ENCODE data around the gene TRIM67.
"Not testable (repeated sequence)": the region's sequence is repeated elsewhere in the genome, so short reads cannot be mapped to it uniquely, and the experiment has no call there.

TRIM67 gene

GRCh38 chr1:231161667-231162296 lies at the start of gene TRIM67:
TRIM67 (plus strand) TSS chr1:231162058; CDS start chr1:231162970, 912 bp downstream.
- DNase-seq (ENCODE audit: low read depth), result no peak

GRCh38 chr1:231116738-231117137 lies 45.1 kb upstream of the TRIM67 start:
- no peak for DNase-seq (ENCODE audit: low read depth)

- DNase-seq (ENCODE audit: low read depth), result no peak
Measured at GRCh38 chr1:231118704-231119453, 43.0 kb upstream of the TRIM67 start.

DNA sequence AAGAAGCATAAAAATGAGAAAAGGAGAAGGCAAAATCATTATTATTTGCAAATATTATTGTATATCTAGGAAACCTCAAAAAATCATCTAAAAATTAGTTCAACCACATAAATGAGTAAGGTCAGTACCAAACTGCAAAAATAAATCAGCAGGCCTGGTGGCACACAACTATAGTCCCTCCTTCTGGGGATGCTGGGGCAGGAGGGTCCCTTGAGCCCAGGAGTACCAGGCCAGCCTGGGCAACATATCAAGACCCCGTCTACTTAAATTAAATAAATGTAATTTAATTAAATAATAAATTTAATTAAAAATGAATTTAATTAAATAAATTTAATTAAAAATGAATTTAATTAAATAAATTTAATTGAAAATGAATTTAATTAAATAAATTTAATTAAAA lies 40.3 kb upstream of the TRIM67 start:
- DNase-seq (ENCODE audit: low read depth), result no peak

DNA sequence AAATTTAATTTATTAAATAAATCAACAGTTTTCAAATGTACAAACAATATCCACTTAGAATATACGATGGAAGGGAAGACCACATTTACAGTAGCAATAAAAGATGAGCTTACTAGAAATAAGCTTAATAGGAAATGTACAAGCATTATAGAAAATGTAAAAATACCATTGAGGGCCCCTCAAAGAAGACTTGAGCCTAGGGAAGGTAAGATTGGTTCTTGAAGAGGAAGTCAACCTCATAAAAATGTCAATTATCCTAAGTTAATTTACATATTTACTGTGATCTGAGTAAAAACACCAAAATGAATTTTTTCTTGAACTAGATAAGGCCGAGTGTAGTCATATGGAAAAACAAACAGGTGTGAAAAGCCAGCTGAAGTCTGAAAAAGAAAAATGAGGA lies 39.7 kb upstream of the TRIM67 start:
- no peak for DNase-seq (ENCODE audit: low read depth)

- DNase-seq (ENCODE audit: low read depth), result no peak
Measured at GRCh38 chr1:231124746-231125145, 37.1 kb upstream of the TRIM67 start.

- DNase-seq (ENCODE audit: low read depth), result no peak
Measured at GRCh38 chr1:231125972-231126580, 35.8 kb upstream of the TRIM67 start.

GRCh38 chr1:231127106-231127505 lies 34.8 kb upstream of the TRIM67 start:
- DNase-seq (ENCODE audit: low read depth), result not testable (repeated sequence)

- DNase-seq (ENCODE audit: low read depth), result not testable (repeated sequence)
Measured at GRCh38 chr1:231128471-231128870, 33.4 kb upstream of the TRIM67 start.

DNA sequence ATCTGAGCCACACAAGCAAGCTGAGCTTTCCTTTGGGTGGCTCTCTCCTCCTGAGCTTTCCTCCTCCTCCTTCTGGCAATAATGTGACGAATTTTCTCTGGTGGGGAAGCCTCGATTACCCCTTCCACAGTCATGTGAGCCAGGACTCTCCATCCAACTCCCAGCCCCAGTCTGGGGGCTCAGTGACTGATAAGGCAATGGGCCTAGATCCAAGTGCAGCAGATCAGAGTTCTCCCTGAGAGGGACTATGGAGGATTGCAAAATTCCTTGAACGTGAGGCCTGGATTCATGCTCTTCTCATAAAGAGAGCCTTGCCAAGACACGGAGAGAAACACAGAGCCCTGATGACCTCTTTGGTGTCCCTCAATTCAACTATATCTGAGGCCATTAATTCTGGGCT lies 31.3 kb upstream of the TRIM67 start:
- no peak for DNase-seq (ENCODE audit: low read depth)

DNA sequence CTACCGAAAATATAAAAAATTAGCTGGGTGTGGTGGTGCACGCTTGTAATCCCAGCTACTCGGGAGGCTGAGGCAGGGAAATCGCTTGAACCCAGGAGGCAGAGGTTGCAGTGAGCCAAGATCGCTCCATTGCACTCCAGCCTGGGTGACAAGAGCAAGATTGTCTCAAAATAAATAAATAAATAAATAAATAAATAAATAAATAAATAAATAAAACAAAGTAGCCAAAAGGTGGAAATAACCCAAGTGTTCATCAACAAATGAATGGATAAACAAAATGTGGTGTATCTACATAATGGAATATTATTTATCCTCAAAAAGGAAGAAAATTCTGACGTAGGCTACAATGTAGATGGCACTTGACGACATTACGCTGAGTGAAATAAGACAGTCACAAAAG lies 29.3 kb upstream of the TRIM67 start:
- DNase-seq (ENCODE audit: low read depth), result not testable (repeated sequence)

DNA sequence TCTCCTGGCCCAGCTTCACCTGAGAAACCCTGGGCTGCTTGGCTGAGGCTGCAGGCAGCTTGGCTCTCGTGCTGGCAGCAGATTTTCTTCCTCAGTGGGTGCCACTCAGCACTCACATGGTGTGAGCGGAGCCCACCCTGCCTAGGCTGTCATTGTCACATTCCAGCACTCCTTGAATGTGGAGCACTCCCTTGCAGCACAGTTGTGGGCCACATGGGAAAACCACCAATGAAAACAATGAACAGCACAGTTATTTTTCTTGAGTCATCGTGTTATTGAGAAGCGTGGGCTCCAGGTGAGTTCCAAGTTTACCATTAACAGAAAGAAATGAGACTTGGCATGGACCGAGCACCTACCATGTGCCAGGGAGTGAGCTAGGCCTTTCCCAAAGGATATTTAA lies 27.2 kb upstream of the TRIM67 start:
- no peak for DNase-seq (ENCODE audit: low read depth)

DNA sequence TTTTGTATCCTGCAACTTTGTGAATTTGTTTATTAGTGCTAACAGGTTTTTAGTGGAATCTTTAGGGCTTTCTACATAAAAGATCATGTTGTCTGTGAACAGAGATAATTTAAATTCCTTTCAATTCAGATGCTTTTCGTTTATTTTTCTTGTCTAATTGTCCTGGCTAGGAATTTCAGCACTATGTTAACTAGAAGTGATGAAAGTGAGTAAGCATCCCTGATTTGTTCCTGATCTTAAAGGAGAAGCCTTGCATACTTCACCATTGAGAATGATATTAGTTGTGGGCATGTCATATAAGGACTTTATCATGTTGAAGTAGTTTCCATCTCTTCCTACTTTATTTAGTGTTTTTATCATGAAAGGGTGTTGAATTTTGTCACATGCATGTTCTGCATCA lies 23.6 kb upstream of the TRIM67 start:
- no peak for DNase-seq (ENCODE audit: low read depth)

- DNase-seq (ENCODE audit: low read depth), result no peak
Measured at GRCh38 chr1:231139125-231139649, 22.7 kb upstream of the TRIM67 start.

DNA sequence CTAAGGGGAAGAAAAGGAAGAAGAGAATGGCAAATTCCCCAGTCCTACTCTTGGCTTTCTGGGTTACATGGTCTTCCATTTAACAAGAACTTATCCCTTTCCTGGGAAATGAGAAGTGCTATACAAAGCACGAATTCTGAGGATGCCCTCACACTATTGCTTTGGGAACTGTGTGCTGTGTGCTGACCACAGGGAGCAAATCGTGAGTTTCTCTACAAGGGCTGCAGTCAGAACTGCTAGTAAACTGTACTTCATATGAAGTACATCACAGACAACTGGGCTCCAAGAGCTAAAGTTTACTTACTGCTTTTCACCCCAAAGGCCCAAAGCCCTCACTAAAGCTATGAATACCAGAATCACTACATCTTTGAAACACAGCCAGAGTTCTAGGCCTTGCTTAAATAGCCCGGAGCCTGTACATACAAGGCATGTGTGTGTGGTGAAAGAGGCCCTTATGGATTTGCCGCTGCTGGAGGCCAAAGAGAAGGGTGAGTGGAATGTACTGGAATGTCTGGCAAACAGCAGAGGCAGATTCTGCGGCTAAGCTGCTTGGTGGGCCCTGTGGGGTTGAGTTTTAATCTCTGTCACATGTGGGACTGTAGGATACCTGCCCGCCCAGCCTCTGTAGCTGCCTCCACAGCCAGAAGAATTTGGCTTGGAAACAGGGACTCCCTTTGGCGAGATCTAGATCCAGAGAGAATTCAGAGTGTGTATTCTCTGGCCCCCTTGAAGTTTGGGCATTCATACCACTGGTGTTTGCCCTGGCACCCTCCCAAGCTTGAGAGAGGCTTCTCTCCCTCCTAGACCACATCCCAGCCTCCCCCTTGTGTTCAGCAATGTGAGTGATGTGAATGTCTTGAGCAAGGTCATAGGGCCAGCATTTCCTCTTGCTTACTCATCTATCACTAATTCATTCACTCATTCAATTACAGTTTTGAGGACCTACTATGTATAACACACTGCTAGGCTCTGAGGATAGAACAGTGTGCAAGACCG lies 21.9 kb upstream of the TRIM67 start:
- DNase-seq (ENCODE audit: low read depth), result no peak

DNA sequence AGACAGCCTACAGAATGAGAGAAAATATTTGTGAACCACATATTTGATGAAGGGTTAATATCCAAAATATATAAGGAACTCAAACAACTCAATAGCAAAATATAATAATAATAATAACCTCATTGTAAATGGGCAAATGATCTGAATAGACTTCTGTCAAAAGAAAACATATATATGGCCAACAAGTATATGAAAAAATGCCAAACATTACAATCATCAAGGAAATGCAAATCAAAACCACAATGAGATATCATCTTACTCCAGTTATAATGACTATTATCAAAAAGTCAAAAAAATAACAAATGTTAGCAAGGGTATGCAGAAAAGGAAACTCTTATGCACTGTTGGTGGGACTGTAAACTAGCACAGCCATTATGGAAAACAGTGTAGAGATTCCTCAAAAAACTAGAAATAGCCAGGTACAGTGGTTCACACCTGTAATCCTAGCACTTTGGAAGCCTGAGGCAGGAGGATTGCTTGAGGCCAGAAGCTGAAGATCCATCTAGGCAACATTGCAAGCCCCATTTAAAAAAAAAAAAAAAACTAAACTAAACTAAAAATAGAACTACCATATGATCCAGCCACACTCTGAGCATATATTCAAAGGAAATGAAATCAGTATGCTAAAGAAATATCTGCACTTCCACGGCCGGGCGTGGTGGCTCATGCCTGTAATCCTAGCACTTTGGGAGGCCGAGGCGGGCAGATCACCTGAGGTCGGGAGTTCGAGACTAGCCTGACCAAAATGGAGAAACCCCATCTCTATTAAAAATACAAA lies 17.3 kb upstream of the TRIM67 start:
- no peak for DNase-seq (ENCODE audit: low read depth)

GRCh38 chr1:231147896-231148295 lies 14.0 kb upstream of the TRIM67 start:
- DNase-seq (ENCODE audit: low read depth), result no peak

- DNase-seq (ENCODE audit: low read depth), result no peak
Measured at GRCh38 chr1:231151811-231152210, 10.0 kb upstream of the TRIM67 start.

- no peak for DNase-seq (ENCODE audit: low read depth)
Measured at GRCh38 chr1:231153726-231154125, 8.1 kb upstream of the TRIM67 start.

DNA sequence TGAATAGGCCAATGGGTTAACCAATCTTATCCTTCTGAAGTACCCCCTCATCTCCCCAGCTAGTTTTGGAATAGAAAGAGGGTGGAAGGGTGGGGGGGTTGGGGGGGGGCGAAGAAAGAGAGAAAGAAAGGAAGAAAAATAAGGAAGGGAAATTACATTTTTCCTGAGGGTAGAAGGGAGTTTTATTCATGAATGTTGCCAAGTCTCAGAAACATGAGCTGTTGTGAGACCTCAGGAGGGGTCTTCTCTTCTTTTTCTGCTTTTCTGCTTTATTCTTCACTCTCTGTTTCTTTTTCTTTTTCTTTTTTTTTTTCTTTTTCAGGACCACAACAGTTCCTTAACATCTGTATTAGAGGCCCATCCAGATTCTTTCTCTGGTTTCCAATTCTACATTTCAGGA lies 6.0 kb upstream of the TRIM67 start:
- no peak for DNase-seq (ENCODE audit: low read depth)

- DNase-seq (ENCODE audit: low read depth), result no peak
Measured at GRCh38 chr1:231157311-231157710, 4.5 kb upstream of the TRIM67 start.
